GM21526 (cell line): ENCODE data around the gene LTBP2.

Experiments
- ATAC-seq: cut with Tn5 transposase; IDR thresholded peaks from one replicate; pipeline ENCODE4 v1.9.1; 2021; ENCODE audit warnings: moderate library complexity; ENCODE audit not compliant: unreplicated experiment, low FRiP score

The LTBP2 gene

GRCh38 chr14:74493343-74494261, 118.4 kb downstream of the LTBP2 start, which contains the start of gene ISCA2:
Gene ISCA2 (plus strand): TSS chr14:74493765. CDS start chr14:74493775, 10 bp downstream.
- peak; percentile 84 for ATAC-seq

GRCh38 chr14:74492776-74493342, 119.2 kb downstream of the LTBP2 start, which contains the start of gene NPC2:
Gene NPC2 (minus strand): TSS chr14:74493305. CDS start chr14:74493274, 31 bp downstream.
- ATAC-seq = no peak

DNA sequence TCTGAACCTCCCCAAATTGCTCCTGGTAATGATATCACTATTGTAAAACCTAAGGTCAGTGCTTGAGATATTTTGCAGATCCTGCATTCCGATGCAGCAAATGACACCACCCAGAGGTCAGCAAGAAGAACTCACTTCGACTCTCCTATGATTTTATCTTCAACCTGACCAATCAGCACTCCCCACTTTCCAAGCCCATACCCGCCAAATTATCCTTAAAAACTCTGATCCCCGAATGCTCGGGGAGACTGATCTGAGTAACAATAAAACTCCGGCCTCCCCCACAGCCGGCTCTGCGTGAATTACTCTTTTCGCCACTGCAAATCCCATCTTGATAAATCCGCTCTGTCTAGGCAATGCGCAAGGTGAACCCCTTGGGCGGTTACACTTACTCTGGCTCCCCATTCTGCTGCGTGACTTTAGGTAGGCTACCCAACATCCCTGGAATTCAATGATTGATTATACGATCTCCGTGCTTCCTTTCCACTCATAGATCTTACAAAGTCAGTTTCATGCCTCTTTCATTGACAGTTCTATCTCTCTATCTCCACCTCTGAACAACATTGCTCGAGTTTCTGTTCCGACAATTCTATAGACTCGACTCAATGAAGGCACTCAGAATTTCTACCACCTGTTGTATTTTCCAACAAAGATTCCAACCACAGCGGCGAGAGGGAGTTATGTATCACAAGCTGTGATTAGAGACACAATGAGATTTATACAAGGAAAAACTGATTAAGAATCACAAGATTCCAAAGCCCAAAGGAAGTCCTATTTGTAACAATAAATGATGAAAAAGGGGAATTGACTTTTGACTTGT, 119.9 kb downstream of the LTBP2 start:
- ATAC-seq = no peak

- no peak for ATAC-seq
Observed at GRCh38 chr14:74490486-74490885, 121.6 kb downstream of the LTBP2 start.

- no peak for ATAC-seq
Observed at GRCh38 chr14:74488786-74489397, 123.1 kb downstream of the LTBP2 start.

- ATAC-seq = no peak
Observed at GRCh38 chr14:74486164-74486563, 125.9 kb downstream of the LTBP2 start.

DNA sequence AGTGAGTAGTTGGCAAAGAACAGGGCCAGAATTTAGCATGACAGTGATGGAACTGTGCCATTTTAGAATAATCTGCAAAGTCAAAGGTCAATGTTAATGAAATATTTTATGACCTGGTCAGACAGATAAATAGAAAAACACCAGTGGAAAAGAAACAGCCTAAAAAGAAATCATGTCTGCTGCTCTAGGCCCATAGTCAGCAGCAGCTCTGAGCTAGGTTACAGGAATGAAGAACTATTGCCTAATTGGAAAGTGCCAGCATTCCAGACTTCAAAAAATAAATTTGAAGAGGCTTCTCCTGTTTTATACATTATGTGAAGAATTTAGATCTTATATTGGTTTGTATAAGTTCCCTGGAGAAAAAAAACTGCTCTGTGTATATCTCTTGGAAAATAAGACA, 128.7 kb downstream of the LTBP2 start:
- no peak for ATAC-seq

DNA sequence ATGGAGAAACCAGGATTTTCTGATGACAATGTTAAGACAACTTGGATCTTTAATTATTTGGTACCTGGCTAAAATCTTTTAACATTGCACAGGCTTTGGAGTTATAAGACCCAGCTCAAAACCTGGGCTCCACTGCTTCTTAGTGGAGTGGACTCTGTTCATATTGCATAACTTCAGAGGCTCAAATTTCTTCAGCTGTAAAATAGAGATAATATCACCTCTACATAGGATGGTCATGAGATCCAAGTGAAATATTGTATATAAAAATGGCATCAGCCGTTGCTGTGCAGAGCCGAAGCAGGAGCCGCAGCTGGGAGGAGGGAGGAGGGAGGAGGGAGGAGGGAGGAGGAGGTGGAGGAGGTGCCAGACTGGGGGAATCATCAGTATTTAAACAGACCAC, 129.5 kb downstream of the LTBP2 start:
- no peak for ATAC-seq

DNA sequence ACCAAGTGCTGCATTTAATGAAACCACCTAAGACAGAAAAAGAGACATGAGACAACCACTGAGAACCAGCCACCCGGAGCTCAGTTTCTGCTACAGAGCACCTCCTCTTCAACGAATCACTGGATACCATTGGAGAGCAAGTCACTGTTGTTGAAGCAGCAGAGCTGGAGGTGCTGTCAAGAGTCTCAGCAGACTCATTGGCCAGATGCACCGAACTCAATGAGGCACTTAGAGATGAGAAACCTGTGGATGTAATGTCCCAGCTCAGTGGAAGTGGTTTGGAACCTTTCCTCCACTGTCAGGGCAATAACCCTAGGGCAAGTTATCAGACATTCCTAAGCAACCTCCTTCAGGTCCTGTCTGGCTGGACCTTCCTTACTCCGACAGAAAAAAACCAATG, 132.0 kb downstream of the LTBP2 start:
- ATAC-seq = no peak

GRCh38 chr14:74478996-74479635, 132.9 kb downstream of the LTBP2 start:
- no peak for ATAC-seq

DNA sequence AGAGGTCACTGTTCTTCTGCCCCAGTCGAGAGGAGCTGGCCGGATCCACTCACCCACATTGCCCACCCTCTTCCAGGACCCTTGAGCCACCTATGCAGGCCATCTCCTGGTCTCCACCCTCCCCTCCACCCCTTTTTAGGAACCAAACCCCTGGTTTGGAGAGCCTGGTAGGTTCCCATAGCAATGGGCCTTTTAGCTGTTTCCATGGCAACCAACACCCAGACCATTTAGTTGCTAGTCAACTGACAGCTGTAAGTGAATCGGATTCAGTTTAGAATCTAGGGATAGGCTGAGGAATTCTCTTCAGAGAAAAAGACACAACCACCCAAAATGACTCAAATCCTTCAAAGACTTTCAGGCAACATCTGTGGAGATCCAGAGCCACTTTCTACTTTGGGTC, 135.4 kb downstream of the LTBP2 start:
- no peak for ATAC-seq

DNA sequence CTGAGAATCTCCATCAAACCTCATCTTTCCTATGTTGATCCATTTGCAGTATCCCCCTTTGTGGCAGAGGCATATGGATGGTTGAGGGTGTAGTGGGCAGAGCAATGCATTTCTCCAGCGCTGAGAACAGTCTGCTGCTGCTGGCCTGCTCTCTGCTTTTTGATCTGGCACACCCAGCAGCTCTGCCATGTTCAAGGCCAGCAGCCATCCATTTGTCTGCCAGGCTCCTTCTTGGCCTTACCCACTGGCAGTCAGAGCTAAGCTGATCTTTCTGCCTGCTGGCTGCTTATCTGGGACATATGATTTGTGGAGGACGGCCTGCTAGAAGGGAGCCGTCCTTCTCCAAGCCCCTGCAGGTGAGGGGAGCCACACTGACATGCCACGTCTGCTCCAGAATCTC, 135.9 kb downstream of the LTBP2 start:
- no peak for ATAC-seq

DNA sequence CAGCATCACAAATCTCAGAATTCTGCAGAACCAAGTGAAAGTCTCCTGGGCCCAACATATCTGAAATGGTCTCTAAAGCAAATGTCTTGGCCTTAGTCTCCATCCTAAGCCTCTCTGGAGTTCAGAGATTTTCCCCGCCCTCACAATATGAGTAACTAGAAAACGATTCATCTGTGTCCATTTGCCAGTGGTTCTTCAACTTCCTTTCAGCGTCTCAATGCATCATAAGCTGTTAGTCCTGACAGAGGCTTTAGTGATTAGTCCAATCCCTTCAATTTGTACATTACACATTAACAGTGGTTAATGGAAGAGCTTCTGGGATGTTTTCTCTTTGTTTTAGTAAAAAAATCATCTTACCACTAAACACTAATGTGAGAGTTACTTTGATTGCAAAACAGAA, 136.4 kb downstream of the LTBP2 start:
- ATAC-seq = no peak

GRCh38 chr14:74474376-74474775, 137.7 kb downstream of the LTBP2 start:
- ATAC-seq = no peak

DNA sequence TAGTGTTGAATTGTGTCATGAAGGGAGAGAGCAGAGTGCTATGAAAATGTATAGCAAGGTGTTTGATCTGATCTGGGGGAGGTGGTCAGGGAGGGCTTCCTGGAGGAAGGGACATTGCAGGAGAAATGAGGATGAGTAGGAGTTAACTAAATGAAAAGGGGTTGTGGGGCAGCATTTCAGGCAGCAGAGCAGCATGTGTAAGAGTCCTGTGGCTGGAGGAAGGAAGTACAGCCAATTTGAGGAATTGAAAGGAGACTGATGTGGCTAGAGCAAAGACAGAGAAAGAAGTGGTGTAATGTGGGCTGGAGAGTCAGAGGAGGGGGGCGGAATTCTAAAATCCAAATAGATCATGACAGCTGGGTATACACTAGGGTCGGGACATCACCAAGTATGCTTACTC, 139.4 kb downstream of the LTBP2 start:
- ATAC-seq = no peak

DNA sequence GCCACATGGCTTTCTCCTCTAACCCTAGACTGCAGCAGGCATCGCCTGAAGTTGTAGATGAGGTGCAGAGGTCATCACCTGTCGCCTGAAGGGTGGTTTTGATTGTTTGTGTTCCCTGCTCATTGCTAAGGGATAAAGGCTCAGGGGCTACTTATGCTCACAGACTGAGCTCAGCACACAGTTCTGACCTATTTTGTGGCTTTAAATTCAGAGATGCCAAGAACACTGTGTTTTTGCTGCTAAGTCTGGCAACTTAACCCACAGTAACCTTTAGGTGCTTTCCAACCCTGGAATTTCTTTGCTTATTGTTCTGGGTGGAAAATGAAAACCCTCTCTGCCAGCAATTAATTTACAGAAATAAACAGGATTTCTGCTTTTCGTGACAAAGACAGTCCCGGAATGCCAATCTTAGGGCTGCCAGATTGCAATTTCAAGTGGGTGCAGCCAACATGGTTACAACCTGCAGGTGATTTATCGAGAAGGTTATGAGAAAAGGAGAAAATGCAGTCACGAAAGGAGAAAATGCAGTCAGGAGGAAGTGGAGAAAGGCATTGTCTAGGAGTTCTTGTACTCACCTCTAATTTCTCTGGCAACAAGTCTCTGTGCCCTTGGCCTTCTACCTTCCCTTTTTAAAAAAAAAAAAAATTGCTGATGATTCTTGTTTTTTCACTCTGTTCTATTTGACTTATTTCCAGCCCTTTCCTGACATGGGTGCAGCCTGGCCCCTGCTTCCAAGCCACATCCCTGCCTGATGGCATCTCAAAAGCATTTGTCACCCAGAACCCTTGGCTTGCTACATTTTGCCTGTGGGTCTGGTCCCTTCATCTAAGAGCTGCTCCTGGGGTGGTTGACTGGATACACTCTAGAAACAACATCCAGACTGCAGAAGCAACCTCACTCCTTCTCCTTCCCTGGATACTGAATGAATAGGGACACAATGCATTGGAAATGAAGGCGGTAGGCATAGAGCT, 142.2 kb downstream of the LTBP2 start:
- no peak for ATAC-seq

DNA sequence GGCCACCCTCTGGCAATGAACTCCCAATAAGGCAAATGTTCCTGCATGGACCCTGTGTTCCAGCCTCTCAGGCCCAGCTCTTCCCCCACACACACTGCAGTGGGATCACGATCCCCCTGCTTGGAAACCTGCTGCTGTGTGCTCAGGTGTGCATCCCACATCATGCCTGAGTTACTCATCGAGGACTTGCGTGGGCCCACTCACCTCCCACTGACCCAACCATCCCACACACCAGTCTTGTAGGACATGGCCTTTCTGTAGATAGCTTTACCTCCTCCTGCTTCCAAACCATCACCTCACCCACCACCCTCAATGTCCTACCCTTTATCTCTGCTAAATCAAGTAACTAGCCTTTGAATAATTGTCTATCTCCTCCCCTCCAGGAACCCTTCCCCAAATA, 143.5 kb downstream of the LTBP2 start:
- no peak for ATAC-seq

- no peak for ATAC-seq
Observed at GRCh38 chr14:74465335-74465734, 146.7 kb downstream of the LTBP2 start.

DNA sequence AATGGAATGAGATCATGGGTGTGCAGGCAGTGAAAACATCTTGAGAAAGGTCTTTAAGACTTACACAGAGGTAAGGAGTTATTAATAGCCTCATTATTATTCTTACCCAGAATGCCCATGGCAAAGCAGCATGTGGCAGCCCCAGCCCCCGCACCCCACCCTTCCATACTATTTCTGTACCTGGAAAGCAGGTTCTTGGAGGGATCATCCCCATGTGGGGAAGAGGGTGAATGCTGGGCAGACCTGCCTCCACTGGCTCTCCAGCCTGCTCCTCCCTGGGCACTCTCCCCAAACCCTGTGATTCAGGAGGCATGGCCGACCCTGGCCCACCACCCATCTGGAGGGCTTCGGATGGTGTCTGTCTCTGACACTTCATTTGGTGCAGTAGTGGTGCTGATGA, 147.3 kb downstream of the LTBP2 start:
- ATAC-seq = no peak
